HG02981 (cell line): ENCODE measurements around the gene GPR27.

Experiments
- ATAC-seq: cut with Tn5 transposase; IDR thresholded peaks from one replicate; pipeline ENCODE4 v1.9.1; 2021; ENCODE audit warnings: mild to moderate bottlenecking, moderate library complexity; ENCODE audit not compliant: unreplicated experiment

GPR27 gene

GRCh38 chr3:71732637-71733036 lies 21.0 kb upstream of the GPR27 start:
- ATAC-seq = no peak

DNA sequence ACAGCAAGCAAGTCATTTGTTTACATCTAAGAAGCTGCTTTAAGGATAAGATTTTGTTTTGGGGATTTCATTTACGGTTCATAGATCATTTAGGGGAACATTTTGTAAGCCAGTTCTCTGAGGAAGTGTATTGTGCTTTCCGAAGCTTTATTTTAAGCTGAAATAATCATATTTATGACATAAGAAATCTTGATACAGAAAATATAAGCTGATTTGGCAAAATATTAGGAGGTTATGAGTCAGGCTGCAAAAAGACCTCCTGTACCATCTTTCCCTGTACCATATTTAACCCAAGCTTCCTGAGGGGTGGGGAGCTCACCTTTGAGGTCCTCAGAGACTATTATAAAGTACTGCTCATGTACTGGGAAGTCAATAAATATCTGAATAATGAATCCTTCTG lies 20.3 kb upstream of the GPR27 start:
- ATAC-seq = no peak

DNA sequence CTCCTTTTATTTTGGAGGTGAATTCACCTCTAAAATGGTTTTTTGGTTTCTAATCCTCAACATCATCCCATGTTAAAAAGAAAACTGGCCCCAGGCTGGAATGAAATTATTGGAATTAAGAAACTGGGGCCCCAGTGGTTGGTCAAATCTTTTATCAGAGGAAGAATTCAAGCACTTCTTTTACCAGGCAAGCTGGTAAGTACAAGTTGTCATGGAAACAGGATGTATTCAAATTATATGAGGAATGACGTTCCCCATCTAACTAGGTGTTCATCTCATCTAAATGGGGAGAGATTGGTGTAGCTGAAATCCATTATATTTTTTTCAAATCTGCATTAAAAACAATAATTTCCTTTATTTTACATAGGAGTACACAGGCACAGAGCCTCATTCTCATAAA lies 18.8 kb upstream of the GPR27 start:
- ATAC-seq = no peak

DNA sequence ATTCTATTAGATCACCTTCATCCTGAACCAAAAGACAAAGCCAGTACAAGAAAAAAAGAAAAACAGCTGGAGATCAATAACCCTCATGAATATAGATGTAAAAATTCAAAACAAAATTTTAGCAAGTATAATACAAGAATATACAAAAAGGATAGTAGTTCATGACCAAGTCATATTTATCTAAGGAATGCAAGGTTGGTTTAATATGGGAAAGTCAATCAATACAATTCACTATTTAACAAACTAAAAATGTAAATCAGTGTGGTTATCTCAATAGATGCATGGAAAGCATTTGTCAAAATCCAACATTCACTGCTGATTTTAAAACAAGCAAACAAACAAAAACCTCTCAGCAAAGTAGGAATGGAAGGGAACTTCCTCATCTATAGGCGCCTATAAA lies 11.0 kb upstream of the GPR27 start:
- ATAC-seq = no peak

DNA sequence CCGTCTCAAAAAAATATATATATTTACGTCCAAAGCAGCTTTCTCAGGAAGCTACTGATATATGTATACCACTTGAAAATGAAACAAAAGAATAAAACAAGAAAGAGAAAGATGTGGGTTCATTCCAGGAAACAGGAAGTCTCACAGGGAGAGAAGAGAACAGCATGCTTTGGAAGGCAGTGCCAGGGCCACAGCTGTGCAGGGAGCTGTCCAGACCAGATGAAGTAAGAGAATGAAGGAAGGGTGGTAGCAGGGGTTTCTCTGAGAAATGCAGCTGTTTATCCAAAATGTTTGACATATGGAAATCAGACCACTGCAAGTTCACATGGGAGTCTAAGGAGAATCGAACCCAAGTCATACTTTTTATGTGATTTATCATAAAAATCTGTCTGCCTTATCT lies 8.9 kb upstream of the GPR27 start:
- ATAC-seq = no peak

DNA sequence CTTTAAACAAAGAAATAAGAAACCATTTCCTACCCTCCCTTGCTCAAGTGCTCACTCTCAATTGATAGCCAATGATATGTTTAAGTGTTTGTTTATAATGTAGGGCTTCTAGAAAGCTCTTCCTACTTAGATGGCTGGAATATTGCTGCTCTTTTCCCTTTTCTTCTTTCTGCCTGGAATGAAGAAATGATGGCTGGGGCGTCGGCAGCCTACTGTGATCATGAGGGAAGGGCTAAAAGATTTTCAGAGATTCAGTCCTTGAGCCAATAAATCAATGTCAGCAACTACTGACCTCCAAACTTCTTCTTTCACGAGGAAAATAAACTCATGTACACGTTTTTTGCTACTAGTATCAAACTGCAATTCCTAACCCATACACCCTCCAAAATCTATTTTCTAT lies 2.1 kb upstream of the GPR27 start:
- ATAC-seq = no peak

GRCh38 chr3:71752831-71753700 lies 589 bp upstream of the GPR27 start:
- no peak for ATAC-seq

DNA sequence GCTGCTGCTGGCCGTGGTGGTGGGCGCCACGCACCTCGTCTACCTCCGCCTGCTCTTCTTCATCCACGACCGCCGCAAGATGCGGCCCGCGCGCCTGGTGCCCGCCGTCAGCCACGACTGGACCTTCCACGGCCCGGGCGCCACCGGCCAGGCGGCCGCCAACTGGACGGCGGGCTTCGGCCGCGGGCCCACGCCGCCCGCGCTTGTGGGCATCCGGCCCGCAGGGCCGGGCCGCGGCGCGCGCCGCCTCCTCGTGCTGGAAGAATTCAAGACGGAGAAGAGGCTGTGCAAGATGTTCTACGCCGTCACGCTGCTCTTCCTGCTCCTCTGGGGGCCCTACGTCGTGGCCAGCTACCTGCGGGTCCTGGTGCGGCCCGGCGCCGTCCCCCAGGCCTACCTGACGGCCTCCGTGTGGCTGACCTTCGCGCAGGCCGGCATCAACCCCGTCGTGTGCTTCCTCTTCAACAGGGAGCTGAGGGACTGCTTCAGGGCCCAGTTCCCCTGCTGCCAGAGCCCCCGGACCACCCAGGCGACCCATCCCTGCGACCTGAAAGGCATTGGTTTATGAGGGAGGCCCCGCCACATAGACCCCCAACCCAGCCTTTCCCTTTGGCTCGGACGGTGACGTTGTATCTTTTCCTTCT lies 1.1 kb downstream of the GPR27 start:
- no peak for ATAC-seq

- ATAC-seq = no peak
These were observed 4.4 kb downstream of the GPR27 start for GRCh38 chr3:71758091-71758490.

DNA sequence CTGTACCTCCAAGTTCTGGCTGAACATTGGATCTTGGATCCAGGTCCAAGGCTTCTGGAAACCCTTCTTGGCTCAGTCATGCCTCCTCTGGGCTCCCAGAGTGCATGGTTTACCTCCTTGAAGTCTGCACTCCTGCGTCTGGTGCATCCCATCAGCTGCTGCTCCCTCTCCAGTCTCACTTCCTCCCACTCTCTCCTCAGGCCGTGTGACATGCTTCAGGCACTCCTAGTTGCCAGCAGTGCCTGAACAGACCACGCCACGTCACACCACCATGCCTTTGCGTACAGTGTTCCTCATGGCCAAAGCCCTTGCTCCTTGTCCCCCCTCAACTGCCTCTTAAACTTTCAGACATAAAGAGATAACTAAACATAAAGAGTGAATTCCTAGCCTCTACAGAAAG lies 5.7 kb downstream of the GPR27 start:
- no peak for ATAC-seq

DNA sequence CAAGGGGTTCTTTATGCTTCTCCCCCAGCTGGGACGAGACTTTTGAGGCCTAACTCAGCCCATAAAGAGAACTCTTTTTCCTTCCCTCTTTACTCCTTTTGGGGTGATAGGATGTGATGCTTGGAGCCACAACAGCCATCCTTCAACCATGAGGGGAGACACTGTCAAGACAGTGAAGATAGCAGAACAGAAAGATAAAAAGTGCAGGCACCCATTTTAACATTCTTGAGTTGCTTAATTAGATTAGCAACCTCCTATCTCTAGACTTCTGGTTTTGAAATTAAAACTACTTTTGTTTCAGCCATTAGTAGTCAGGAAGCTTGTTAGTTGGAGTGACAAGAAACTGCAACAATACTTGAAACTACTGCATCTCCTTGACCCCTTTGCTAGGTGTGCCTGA lies 6.5 kb downstream of the GPR27 start:
- ATAC-seq = no peak

DNA sequence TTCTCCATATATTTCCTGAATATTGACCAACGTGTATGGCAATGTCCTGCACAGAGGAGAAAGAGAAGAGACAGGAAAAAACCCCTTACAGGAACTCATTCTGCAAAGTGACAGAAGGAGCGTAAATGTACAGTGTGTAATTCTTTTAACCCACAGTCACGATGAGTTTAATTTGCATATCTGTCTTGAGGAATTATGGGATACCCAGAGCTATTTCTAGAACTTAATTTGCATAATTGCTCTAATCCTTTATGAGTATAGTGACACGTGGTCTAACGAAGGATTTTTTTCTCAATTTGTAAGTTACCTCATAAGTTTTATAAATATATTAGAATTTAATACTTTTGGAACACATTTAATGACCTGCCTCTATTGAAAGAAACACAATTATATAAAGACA lies 9.8 kb downstream of the GPR27 start:
- no peak for ATAC-seq

DNA sequence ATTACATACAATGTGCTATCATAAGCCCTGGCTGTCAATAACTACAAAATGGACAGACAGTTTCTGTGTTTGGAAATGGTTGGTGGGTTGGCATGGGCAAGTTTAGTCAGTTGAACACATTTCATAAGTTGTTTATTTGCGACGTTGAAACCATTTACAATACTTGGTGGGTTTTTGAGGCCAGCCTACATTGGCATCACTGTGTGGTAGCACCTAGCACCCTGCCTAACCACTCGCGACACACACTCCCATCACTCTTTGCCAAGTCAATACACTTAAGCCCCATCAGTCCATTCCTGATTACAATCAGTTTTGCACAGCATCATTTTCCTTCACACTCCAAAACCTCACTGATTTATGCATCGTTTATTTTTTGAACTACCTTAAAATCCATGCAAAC lies 17.5 kb downstream of the GPR27 start:
- ATAC-seq = no peak

- ATAC-seq = no peak
These were observed 18.2 kb downstream of the GPR27 start for GRCh38 chr3:71771884-71772283.

- no peak for ATAC-seq
These were observed 22.9 kb downstream of the GPR27 start for GRCh38 chr3:71776538-71776937.

- no peak for ATAC-seq
These were observed 24.7 kb downstream of the GPR27 start for GRCh38 chr3:71778353-71778752.

DNA sequence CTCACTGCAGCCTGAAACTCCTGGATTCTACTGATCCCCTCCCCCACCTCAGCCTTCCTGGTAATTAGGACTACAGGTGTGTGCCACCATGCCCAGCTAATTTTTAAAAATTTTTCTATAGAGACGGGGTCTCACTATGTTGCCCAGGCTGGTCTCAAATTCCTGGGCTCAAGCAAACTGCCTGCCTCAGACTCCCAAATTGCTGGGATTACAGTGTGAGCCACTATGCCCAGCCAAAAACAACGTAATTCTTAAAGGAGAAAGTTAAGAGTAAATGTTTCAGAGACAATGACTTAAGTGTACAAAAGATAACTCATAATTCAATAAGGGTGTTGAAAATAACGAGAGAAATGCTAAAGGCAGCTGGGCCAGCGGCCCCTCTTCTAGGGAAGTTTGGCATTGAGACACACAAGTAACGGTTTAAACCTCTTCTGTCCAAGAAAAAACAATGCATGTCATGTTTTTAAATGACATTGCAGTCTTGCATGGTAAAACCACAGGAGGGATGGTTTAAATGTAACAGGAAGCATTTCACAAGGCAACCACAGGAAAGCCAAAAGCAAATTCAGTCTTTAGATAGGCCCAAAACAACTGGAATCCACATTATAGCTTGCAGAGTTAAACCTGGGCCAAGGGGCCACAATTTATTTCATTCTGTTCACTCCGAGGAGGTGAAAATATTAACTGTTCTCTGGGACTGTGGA lies 26.2 kb downstream of the GPR27 start:
- no peak for ATAC-seq

DNA sequence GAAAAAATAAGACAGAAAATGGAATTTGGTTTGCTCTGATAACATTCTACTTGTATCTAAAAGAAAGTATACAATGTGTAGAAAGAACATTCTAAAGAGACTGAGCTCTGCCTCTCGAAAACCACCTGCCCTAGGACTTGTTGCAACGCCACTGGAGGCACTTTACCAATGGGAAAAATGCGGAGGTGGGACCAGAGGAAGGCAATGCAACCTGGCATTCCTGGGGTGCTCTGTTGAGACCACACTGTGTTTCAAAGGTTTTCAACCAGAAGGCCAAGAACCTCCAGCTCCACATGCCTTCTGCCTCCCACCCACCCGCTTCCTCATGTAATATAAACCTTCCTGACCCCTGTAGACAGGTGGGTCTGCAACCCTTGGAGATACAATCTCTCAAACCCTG lies 26.8 kb downstream of the GPR27 start:
- ATAC-seq = no peak

- ATAC-seq = no peak
These were observed 29.5 kb downstream of the GPR27 start for GRCh38 chr3:71783152-71783551.

- no peak for ATAC-seq
These were observed 30.7 kb downstream of the GPR27 start for GRCh38 chr3:71784201-71784913.

DNA sequence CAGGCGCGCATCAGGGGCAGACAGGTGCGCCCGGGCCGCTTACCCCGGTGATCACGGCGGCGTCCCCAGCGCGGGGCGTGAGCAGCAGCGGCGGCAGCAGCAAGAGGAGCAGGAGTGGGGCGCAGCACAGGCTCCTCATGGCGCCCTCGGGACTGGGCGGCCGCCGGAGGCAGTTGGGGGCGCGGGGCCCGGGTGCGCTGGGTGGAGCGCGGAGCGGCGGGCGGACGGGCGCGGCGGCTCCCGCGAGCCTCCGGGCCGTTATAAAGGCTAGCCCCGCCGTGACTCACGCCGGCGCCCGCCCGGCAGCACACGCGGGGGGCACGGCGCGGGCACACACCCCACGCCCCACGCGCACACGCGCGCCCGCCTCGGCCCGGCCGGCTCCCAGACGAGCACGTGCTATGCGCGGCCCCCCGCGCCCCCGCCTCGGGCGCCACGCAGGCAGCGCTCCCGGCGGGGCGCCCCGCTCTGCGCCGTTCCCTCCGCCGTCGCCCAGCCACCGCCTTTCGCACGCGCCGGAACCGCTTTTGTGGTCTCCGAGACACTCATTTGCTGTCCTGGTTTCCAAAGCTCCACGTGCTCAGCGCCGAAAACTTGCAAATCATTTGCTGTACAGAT lies 31.4 kb downstream of the GPR27 start, which contains the start of gene PROK2:
Gene PROK2 (minus strand): TSS at position 235 of the 618 bp plus-strand sequence. CDS start 96 bp downstream, at position 139.
- ATAC-seq = no peak
